Measurements from ENCODE around the gene JPH2.

JPH2 gene

DNA sequence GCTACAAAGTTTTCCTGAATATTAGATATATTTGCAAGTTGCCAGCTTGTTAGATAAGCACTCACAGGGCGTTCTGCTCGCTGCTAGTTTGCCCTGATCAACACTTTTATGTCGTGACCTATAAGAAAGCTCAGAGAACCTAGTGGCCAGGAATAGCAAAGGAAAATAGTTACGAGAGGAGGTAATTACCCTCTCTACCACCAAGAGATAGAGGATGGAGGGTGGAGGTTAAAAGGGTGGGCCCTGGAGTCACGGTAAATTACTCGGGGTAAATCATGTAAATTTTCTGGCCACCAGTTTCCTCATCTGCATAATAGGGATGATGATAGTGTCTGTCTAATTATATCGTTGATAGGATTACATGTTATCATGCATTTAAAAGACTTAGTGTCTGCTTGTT, 87.2 kb downstream of the JPH2 start:
- DNase-seq (ENCODE audit: low read depth): no peak

DNA sequence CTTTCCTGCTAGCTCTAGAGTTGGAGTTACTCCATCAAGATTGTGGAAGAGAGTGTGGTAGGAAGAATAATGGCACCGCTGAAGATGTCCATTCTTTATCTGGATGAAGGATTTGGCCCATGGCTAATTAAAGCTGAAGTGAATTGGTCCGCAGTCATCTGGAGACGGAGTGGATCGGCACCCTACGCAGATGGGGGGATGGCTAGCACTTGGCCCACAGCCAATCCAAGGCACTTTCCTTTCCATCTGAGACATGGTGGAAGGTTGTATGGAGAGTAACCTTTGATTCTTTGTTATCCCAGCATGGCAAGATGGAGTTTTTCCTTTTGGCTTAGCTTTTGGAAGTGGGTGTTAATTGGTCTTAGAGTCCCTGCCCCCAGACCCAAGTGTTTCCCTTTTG, 88.3 kb downstream of the JPH2 start:
- DNase-seq (ENCODE audit: low read depth): no peak

DNA sequence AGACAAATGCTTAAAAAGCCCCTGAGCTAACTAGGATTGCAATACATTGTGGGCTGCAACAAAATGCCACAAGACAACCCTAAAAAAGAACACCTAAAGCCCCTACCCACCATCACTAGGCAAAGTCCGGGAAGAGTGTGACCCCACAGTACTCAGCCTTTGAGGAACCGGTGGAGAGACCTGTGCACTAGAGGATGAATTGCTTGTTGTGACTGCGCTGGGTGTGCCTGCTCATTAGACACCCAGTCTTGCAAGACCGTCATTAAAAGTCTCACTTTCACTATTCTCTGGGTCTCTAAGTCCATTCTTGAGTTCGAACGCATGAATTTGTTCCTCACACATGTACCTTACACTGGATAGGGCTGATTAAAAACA, 88.7 kb downstream of the JPH2 start:
- DNase-seq (ENCODE audit: low read depth): no peak

DNA sequence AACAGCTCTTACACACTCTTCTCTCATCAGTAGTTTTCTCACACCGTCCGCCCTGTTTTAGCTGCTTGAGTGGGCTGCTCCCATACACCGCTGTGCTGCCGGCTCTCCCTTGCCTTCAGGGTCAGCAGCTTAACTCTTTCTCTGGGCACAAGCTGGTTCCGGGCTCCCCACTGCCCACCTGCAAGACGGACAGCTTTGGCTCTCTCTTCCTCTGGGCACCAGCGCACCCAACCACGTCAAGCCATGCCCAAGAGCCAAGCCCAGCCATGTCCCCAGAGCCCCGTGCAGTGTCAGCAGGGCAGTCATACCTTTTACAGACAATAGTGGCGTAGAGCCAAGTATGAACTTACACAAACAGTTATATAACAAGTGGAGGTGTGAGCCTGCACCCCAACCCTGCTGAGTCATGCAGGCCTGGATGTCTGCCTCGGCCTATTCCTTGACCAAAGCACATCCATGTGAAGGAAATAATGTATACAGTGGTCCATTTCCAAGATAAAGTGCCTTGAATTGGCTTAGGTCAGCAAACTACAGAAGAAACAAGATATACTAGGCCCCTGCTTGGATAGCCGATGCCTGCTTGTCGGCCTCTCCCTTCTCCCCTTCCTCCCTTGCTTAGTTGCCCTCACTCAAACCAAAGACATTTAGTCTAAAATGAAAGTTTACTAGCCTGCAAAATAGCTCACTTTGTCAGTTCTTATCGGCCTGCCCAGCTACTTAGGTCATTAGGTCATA, 89.3 kb downstream of the JPH2 start:
- DNase-seq (ENCODE audit: low read depth): no peak

DNA sequence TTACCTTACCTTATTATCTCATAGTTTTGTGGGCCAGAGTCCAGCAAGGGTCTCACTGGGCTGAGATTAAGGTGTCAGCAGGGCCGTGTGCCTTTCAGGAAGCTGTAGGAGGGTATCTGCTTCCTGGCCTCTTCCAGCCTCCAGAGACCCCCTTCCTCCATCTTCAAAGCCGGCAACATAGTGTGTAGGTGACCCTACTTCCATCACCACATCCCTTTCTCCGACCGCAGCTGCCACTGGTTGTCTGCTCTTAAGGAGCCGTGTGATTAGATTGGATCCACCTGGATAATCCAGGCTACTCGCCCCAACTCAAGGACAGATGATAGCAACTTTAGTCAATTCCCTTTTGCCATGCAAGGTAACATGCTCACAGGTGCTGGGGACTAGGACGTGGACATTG, 91.2 kb downstream of the JPH2 start:
- DNase-seq (ENCODE audit: low read depth): no peak

GRCh38 chr20:44093249-44093582, 93.8 kb downstream of the JPH2 start:
- DNase-seq (ENCODE audit: low read depth): no peak

- DNase-seq (ENCODE audit: low read depth): peak; percentile 64
Measured at GRCh38 chr20:44092551-44093248, 94.3 kb downstream of the JPH2 start.

DNA sequence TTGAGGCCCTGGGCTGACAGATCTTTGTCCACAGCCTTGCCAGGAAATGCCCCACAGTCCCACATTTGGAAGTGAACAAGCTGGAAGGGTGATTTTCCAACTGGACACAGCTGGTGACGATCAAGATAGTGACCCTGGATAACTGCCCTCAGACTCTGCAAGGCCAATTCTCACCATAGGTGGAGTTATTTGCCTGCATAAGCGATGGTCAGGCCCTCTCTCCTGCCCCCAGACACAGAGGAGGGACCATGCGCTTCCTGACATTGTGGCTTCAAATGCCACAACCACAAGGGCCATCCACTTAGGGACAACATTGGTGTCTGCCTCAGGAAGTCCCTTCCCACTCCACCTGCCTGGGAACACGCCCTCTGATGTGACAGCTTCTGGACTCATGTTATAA, 96.0 kb downstream of the JPH2 start:
- no peak for DNase-seq (ENCODE audit: low read depth)

- DNase-seq (ENCODE audit: low read depth): peak; percentile 75
Measured at GRCh38 chr20:44089987-44090674, 96.9 kb downstream of the JPH2 start.

- no peak for DNase-seq (ENCODE audit: low read depth)
Measured at GRCh38 chr20:44087857-44088120, 99.2 kb downstream of the JPH2 start.

DNA sequence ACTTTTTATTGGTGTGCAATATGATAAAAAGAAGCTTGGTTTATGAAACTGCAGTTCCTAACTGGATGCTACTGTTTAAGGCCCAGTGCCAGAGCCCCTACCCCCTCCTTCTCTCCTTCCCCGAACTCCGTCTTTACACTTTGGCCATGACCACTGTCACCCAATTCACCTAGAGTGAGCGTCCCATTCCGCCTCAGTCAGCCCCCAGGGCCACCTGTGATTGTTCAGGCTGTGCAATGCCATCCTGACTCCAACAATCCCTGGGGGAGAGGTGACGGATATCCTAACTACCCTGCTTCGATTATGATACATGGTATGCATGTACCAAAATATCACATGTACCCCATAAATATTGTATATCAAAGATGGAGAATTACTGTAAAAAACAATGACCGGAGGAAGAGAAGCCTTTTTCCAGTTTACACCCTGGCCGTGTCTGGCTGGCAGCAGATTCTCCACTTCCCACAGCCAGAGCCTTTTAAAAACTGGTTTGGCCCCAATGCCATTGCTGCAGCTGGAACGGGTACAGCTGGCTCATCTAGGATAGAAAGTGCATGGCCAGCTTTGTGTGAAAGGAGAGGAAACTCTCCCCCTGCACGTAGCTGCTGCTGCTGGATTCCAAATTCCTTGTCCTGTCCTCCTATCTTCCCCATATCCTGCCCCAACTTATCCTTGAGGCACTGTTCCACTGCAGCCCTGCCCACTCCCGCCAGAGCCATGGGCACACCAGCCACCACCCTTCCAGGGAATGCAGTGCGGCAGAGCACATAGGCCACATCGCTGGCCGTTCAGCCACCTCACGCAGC, 99.7 kb downstream of the JPH2 start:
- no peak for DNase-seq (ENCODE audit: low read depth)

- DNase-seq (ENCODE audit: low read depth): no peak
Measured at GRCh38 chr20:44085616-44086434, 101.2 kb downstream of the JPH2 start.

DNA sequence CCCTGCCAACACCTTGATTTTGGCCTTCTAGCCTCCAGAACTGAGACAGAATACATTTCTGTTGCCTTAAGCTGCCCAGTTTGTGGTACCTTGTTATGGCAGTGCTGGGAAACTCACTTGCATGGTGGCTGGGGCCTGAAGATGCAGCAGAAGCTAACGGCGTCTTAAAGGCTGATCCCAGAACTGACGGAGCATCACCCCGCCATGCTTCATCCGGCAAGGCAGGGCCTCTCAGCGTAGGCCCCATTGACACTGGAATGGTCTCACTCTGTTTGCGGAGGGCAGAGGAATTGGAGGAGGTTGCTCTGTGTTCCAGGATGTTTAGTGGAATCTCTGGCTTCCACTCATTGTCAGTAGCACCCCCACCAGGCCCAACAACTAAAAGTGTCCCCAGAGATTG, 102.1 kb downstream of the JPH2 start:
- DNase-seq (ENCODE audit: low read depth): no peak

- DNase-seq (ENCODE audit: low read depth): no peak
Measured at GRCh38 chr20:44084439-44084838, 102.5 kb downstream of the JPH2 start.

GRCh38 chr20:44083220-44083933, 103.6 kb downstream of the JPH2 start:
- peak; percentile 88 for DNase-seq (ENCODE audit: low read depth)

DNA sequence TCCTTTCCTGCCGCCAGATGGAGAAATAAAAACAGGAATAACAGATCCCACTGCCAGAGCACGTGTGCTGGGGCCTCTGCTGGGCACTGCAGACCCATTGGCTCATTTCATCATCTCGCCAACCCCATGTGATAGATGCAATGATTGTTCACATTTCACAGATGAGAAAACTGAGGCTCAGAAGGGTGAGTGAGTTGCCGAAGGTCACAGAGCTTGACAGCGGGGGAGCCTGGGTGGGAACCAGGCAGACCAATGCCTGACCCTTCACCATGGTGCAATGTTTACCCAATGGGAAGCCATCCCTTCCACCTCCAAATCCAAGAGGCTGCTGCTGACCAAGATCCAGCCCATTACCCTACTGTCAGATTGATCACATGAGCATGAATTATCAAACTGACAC, 105.1 kb downstream of the JPH2 start:
- DNase-seq (ENCODE audit: low read depth): no peak

DNA sequence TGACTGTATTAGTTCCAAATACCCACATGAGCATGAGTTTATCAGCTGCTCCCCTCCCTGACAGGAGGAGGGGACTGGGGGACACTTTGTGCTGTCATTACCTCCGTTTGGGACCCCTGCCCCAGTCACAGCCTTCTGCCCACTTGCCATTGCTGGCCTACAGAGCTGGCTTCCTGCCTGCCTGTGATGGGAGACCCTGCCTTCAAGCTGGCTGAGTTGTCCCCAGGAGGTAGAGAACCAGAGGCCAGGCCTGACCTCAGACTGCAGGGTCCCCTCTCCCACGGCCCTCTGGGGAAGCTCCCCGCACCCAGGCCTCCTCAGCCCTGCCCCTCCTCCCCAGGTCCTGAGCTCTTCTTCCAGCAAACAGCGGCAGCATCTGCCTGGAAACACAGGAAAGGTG, 105.5 kb downstream of the JPH2 start:
- DNase-seq (ENCODE audit: low read depth): no peak

DNA sequence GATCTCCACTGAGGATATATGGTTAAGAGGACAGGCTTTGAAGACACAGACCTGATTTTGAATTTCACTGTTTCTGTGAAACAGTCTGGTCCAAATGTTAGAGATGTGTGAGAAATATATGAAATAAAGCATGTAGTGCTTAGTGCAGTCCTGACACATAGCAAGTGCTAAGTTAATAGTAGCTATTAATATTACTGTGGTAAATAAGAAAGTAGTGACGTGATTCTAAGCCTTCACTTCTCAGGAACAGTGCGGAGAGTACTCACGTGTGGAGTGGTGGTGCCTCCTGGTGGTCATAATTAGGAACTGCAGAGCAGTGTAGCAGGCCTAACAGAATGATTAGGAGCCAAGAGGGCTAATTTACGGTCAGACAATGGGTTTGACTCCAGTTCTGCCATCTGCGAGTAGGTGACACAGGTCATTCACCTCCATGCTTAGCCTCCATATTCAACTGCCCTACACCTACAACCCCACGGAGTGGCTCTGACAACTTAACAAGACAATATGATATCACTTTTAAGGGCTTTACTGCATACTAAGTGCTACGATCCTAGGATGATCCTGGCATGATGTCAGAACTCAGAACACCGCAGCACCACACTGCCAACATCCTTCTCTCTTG, 106.2 kb downstream of the JPH2 start:
- DNase-seq (ENCODE audit: low read depth): peak; percentile 82

DNA sequence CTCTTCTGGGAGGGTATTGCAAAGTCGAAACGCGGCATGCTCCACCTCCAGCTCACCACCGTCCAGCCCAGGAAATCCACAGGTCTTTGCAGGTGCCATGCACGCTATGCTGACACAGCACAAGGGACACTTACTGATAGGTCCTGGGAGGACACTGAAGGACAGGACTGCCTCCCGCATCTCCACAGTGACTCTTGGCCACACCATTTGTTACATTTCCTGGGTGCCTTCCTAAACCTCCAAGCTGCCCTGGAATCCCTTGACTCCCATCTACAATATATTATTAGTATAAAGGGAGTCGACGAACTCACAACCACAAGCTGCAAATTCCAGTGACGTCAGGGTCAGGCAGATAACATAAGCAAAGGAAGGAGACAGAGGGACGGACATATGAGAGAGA, 106.9 kb downstream of the JPH2 start:
- DNase-seq (ENCODE audit: low read depth): peak; percentile 48

DNA sequence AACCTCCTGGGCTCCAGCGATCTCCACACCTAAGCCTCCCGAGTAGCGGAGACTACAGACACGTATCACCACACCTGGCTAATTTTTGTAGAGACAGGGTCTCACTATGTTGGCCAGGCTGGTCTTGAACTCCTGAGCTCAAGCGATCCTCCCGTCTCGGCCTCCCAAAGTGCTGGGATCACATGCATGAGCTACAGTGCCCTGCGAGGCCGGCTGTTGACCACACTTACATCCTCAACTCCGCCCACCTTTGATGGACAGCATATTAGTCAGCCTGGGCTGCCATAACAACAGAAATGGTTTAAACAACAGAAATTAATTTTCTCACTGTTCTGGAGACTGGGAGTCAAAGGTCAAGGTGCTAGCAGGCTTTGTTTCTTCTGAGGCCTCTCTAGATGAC, 107.7 kb downstream of the JPH2 start:
- peak; percentile 30 for DNase-seq (ENCODE audit: low read depth)

DNA sequence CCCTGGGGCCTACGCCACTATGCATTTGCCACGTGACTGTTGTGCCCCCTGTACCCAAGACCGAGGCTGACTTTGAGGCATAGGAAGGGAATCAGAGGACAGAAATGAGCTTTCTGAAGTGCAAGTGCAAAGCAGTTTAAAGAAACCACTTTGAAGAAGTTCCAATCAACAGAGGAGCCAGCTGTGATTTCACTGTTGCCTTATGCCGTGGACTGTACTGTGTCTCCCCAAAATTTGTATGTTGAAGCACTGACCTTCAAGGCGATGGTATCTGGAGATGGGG, 111.1 kb downstream of the JPH2 start:
- DNase-seq (ENCODE audit: low read depth): no peak
